Chondrocyte (in vitro differentiated cells): ENCODE data around the gene WASHC3. TPM values are rescaled to one million over a fixed set of nuclear protein-coding genes. Genes with fewer than 3 reads are reported as not detected.

Experiments
- DNase-seq: peaks from one replicate; pipeline ENCODE4 v3.0.0; 2021; ENCODE audit warnings: mixed read lengths, low spot score
- H3K27ac Mint-ChIP-seq: one replicate; pipeline ENCODE4 v1.8.0; 2021; ENCODE audit warnings: mild to moderate bottlenecking, moderate library complexity, mixed read lengths; ENCODE audit not compliant: unreplicated experiment
- H3K27me3 Mint-ChIP-seq: 2 replicates; pipeline ENCODE4 v1.8.0; 2021; ENCODE audit warnings: low read depth, mixed read lengths
- H3K36me3 Mint-ChIP-seq: 2 replicates; pipeline ENCODE4 v1.8.0; 2021; ENCODE audit warnings: low read depth, mixed read lengths
- H3K4me1 Mint-ChIP-seq: 2 replicates; pipeline ENCODE4 v1.8.0; 2021; ENCODE audit warnings: low read depth, mild to moderate bottlenecking, mixed read lengths
- H3K4me3 Mint-ChIP-seq: one replicate; pipeline ENCODE4 v1.8.0; 2021; ENCODE audit warnings: mild to moderate bottlenecking, moderate library complexity, mixed read lengths; ENCODE audit not compliant: unreplicated experiment
- H3K9me3 Mint-ChIP-seq: 2 replicates; pipeline ENCODE4 v1.8.0; 2021; ENCODE audit warnings: low read depth, mixed read lengths
- total RNA-seq: library from RNA; stranded (reverse); gene quantifications from 3 replicates; pipeline ENCODE4 v1.2.1, GENCODE V29; 2021
- TF ChIP-seq, protein P1 (sequence below): fragments of 200-600 bp; sonication (generic); IDR thresholded peaks from 2 replicates; pipeline ENCODE4 v1.5.0; 2021; ENCODE audit warnings: antibody characterized with exemption, mild to moderate bottlenecking, moderate library complexity

WASHC3 gene
- total RNA-seq, 1 donor from 2014 or later: 30.6 TPM

DNA sequence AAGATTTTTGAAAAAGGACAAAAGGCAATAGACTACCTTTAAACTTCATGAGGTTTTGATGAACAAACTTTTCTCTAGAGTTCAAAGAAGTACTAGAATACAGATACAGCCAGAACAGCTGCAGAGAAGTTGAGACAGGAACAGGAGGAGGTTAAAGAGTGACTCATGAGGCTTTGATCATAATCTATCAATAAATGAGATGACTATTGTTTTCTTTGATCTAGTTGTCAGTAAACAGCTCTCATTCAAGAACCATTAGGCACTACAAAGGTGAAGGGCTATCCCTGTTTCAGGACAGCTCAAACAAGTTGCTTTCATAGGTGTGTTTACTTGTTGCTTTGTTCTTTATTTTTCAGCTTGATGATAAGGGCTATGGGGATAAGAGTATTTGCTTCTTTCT, 2.4 kb downstream of the WASHC3 start:
- Mint-ChIP-seq H3K27me3 (no peaks in the 10 kb centered on the region), H3K4me1 (peaks cover 10% of the 10 kb centered on the region), H3K27ac (no peak overlapping the region), H3K4me3 (no peak overlapping the region), H3K36me3 (peaks cover 15% of the 10 kb centered on the region), H3K9me3 (peaks cover 4% of the 10 kb centered on the region)
- DNase-seq: no peak
- TF ChIP-seq, protein P1, sequence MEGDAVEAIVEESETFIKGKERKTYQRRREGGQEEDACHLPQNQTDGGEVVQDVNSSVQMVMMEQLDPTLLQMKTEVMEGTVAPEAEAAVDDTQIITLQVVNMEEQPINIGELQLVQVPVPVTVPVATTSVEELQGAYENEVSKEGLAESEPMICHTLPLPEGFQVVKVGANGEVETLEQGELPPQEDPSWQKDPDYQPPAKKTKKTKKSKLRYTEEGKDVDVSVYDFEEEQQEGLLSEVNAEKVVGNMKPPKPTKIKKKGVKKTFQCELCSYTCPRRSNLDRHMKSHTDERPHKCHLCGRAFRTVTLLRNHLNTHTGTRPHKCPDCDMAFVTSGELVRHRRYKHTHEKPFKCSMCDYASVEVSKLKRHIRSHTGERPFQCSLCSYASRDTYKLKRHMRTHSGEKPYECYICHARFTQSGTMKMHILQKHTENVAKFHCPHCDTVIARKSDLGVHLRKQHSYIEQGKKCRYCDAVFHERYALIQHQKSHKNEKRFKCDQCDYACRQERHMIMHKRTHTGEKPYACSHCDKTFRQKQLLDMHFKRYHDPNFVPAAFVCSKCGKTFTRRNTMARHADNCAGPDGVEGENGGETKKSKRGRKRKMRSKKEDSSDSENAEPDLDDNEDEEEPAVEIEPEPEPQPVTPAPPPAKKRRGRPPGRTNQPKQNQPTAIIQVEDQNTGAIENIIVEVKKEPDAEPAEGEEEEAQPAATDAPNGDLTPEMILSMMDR: no peak

DNA sequence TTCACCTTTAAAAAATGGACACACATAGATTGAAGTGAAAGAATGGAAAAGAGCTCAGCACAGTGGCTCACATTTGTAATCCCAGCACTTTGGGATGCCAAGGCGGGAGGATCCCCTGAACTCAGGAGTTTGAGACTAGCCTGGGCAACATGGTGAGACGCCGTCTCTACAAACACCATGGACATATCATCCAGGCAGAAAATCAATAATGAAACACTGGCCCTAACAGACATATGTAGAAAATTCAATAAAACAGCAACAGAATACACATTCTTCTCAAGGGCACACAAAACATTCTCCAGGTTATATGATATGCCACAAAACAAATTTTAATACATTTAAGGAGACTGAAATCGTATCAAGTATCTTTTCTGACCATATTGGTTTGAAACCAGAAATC, 7.4 kb downstream of the WASHC3 start:
- peaks cover 4% of the 10 kb centered on the region for H3K9me3 Mint-ChIP-seq

DNA sequence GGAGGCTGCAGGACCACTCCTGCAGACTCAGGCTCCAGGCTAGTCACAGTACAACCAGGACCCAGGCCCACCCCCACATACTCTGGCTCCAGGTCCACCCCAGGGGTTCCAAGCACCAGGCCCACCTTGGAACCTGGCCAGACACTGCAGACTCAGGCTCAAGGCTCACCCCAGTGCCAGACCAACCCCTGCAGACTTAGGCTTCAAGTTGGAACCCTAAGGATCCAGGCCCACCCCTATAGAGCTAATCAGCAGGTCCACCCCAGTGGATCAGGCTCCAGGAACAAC, 8.8 kb downstream of the WASHC3 start:
- TF ChIP-seq, protein P1: no peak
- DNase-seq: no peak
- H3K27me3 Mint-ChIP-seq: no peaks in the 10 kb centered on the region
- H3K36me3 Mint-ChIP-seq: peaks cover 18% of the 10 kb centered on the region
- no peak overlapping the region for H3K27ac Mint-ChIP-seq
- H3K4me1 Mint-ChIP-seq: peaks cover 7% of the 10 kb centered on the region
- no peaks in the 10 kb centered on the region for H3K9me3 Mint-ChIP-seq
- H3K4me3 Mint-ChIP-seq: no peak overlapping the region

More for the DNA sequence above, 7.4 kb downstream of the WASHC3 start:
- Mint-ChIP-seq H3K4me3 (no peak overlapping the region), H3K36me3 (peaks cover 21% of the 10 kb centered on the region), H3K27ac (no peak overlapping the region), H3K4me1 (peaks cover 7% of the 10 kb centered on the region), H3K27me3 (no peaks in the 10 kb centered on the region)
- TF ChIP-seq, protein P1: no peak
- DNase-seq: no peak

DNA sequence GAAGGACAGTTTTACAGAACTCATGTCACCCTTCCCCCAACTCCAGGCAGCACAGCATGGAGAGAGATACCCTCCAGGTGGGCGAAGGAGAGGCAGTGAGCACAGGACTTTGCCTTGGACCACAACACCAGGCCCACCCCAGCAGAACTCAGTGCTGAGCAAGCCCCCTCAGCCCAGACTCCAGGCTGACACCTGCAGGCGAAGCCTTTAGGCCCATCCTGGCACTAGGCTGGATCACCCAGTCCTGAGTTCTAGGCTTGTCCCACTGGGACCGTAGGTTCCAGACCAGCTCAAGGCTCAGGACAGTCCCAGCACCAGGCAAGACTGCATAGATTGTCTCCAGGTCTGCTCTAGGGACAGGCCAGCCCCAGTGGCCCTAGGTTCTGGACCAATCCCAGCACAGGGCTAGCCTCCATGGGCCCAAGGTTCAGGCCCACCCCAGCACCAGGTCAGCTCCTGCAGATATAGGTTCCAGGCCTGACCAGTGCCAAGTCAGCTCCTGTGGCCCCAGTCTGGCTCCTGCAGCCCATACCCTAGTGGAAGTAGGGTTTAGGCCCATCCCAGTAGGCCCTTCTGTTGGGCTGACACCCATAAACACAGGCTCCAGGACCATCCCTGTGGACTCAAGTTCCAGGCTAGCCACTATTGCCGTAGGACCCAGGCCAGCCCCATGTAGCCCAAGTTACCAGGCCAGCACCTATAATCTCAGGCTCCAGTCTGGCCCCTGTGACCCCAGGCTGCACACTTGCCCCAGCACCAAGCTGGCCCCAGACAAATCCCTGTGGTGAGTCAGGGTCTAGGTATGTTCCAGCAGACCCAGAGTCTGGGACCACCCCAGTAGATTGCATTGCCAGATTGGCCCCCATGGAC, 9.4 kb downstream of the WASHC3 start:
- H3K4me3 Mint-ChIP-seq: no peak overlapping the region
- H3K27ac Mint-ChIP-seq: no peak overlapping the region
- no peaks in the 10 kb centered on the region for H3K9me3 Mint-ChIP-seq
- H3K27me3 Mint-ChIP-seq: no peaks in the 10 kb centered on the region
- TF ChIP-seq, protein P1: no peak
- peaks cover 15% of the 10 kb centered on the region for H3K36me3 Mint-ChIP-seq
- DNase-seq: no peak
- peaks cover 7% of the 10 kb centered on the region for H3K4me1 Mint-ChIP-seq

DNA sequence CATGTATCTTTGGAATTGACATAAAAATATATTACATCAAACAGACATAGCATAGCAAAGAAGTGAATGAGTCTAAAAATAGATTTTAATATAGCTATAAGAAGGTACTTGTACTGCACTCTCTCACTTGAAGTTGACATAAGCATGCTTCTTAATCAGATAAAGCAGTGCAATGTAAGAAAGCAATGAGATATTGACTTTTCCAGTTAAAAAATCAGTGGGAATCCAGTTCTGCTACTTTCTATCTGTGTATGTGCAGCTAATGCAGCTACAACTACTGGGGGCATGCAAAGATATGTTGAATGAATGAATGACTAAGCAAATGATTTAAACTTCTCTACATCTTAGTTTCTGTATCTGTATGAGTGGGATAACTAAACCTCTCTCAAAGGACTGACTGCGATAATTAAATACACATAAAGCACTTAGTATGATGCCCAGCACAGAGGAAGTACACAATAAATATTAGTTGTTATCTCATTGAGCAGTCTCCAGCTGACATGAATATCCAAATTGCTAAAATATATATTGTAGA, 10.3 kb downstream of the WASHC3 start:
- Mint-ChIP-seq H3K27me3 (no peaks in the 10 kb centered on the region), H3K9me3 (no peaks in the 10 kb centered on the region), H3K36me3 (peaks cover 13% of the 10 kb centered on the region), H3K27ac (no peak overlapping the region), H3K4me3 (no peak overlapping the region), H3K4me1 (peaks cover 7% of the 10 kb centered on the region)
- no peak for DNase-seq
- TF ChIP-seq, protein P1: no peak
